PFSK-1 (cell line): ENCODE measurements around the gene YAF2.

Experiments
- FOXP2 ChIP-seq: optimal IDR thresholded peaks from 2 replicates; pipeline ENCODE3; 2011; ENCODE audit warnings: borderline replicate concordance, control low read depth, inconsistent platforms; ENCODE audit not compliant: insufficient read depth; ENCODE audit errors: extremely low read length, extremely low read depth
- POLR2AphosphoS5 ChIP-seq: IDR thresholded peaks from 2 replicates; pipeline ENCODE4 v1.6.1; 2012; ENCODE audit warnings: low read depth, mild to moderate bottlenecking, control low read depth, low read length, moderate library complexity
- REST ChIP-seq, 2 experiments: IDR thresholded peaks; 2 replicates each; pipeline versions ENCODE4 v1.6.1 to v1.8.0; 2011 to 2012; ENCODE audit warnings: low read depth in 2 of 2, low read length in 2 of 2, control low read depth in 1 of 2, inconsistent platforms in 1 of 2, mild to moderate bottlenecking in 1 of 2, moderate library complexity in 1 of 2; ENCODE audit not compliant: insufficient read depth in 1 of 2
- SIN3A ChIP-seq: IDR thresholded peaks from 2 replicates; pipeline ENCODE4 v1.6.1; 2012; ENCODE audit warnings: mild to moderate bottlenecking, low read length, moderate library complexity, borderline replicate concordance; ENCODE audit not compliant: insufficient read depth
- TAF1 ChIP-seq: IDR thresholded peaks from 2 replicates; pipeline ENCODE4 v1.6.1; 2012; ENCODE audit warnings: low read length, control low read depth, borderline replicate concordance; ENCODE audit not compliant: insufficient read depth

YAF2 gene

DNA sequence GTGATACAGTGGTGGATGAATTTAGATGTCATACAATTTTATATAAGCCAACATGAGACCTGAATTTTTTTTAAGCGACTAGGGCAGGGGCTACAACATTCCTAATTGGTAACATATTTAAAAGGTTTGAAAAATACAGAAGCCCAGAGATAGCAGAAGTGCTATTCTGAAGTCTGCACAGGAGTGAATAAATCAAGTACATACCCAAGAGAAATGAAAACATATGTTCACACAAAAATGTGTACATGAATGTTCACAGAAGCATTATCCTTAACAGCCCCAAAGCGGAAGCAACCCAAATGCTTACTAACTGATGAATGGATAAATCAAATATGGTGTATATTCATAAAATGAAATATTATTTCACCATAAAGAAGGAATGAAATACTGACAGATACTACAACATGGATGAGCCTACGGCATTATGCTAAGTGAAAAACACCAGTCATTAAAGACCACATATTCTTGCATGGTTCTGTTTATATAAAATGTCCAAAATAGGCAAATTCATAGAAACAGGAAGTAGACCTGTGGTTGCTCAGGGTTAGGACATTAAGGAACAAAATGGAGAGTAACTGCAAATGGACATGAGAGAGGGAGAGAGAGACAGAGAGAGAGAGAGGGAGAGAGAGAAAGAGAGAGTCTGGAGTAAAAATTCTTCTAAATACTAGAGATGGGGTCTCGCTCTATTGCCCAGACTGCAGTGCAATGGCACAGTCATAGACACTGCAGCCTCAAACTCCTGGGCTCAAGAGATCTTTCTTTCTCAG, 65.4 kb downstream of the YAF2 start:
- TF ChIP-seq POLR2AphosphoS5 (no peak), TAF1 (no peak), SIN3A (no peak), FOXP2 (no peak), REST (IDR thresholded peaks at IDR 0.05; ENCODE audit: insufficient read depth in 1 of 2, low read depth in 2 of 2, low read length in 2 of 2) (no peak)

DNA sequence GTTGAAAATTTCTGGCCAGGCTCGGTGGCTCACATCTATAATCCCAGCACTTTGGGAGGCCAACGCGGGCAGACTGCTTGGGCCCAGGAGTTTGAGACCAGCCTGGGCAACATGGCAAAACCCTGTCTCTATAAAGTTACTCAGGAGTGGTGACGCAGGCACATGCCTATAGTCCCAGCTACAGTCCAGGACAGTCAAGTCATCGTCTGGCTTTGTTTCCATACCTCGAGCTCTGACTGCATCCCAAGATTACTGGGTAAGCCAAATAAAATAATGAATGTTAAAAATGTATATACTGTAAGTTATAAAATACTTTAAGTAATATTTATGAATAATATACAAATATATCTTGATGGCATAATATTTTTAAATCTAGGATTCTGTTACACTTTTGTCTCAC, 70.3 kb downstream of the YAF2 start:
- TF ChIP-seq SIN3A (no peak), FOXP2 (no peak), TAF1 (no peak)

DNA sequence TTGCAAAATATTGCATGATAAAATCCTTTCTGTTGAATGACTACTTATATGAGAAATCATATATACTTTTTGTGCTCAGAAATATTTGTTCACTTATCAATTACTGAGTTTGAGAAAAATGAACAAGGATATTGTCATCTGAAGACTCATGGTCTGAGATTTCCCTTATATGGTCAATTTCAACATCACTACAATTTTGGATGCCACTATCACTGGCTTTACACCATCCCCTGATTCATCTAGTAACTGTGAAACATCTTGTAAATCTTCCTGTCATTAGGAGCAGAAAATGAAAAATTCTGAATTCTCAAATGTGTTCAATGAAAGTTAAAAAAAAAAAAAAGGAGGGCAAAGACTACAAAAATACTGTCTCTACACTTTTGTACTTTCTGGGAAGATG, 71.5 kb downstream of the YAF2 start:
- TF ChIP-seq POLR2AphosphoS5 (no peak), FOXP2 (no peak), SIN3A (no peak), TAF1 (no peak), REST (IDR thresholded peaks at IDR 0.05; ENCODE audit: insufficient read depth in 1 of 2, low read depth in 2 of 2, low read length in 2 of 2) (no peak)

GRCh38 chr12:42163913-42164312, 74.1 kb downstream of the YAF2 start:
- TF ChIP-seq REST (IDR thresholded peaks at IDR 0.05; ENCODE audit: insufficient read depth in 1 of 2, low read depth in 2 of 2, low read length in 2 of 2): no peak
- TF ChIP-seq SIN3A: no peak
- TF ChIP-seq TAF1: no peak
- no peak for TF ChIP-seq POLR2AphosphoS5
- TF ChIP-seq FOXP2: no peak

DNA sequence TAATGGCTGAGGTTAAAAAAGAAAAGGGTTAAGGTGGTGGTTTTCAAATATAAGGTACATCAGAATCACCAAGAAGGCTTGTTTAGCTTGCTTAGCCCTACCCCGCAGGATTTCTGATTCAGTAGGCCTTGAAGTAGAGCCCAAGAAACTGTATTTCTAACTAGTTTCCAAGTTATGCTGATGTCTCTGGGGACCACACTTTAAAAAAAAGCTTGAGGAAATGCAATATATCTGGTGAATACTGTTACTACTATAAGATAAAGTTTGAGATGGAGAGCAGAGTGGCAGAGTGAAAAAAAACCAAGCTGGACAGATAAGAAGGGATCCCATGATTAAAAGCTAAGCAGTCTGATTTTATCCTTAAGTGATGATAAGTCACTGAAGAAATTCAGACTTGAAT, 75.1 kb downstream of the YAF2 start:
- no peak for TF ChIP-seq FOXP2
- TF ChIP-seq REST (IDR thresholded peaks at IDR 0.05; ENCODE audit: insufficient read depth in 1 of 2, low read depth in 2 of 2, low read length in 2 of 2): no peak
- TF ChIP-seq SIN3A: no peak
- TF ChIP-seq POLR2AphosphoS5: no peak
- TF ChIP-seq TAF1: no peak
